ENCODE measurements around the gene BICDL1. TPM values are rescaled to one million over a fixed set of nuclear protein-coding genes. Genes with fewer than 3 reads are reported as not detected.

The BICDL1 gene
- total RNA-seq, 1 donor from 2014 or later, result 0.39 TPM

- no peak for DNase-seq (ENCODE audit: low spot score)
These were observed 109.9 kb downstream of the BICDL1 start for GRCh38 chr12:120098756-120099470.

GRCh38 chr12:120099738-120100137, 110.7 kb downstream of the BICDL1 start:
- no peak for DNase-seq (ENCODE audit: low spot score)

GRCh38 chr12:120100630-120101029, 111.6 kb downstream of the BICDL1 start:
- no peak for DNase-seq (ENCODE audit: low spot score)

- DNase-seq (ENCODE audit: low spot score), result no peak
These were observed 112.1 kb downstream of the BICDL1 start for GRCh38 chr12:120101182-120101581.

- DNase-seq (ENCODE audit: low spot score), result no peak
These were observed 112.6 kb downstream of the BICDL1 start for GRCh38 chr12:120101617-120102016.

GRCh38 chr12:120102189-120103043, 113.4 kb downstream of the BICDL1 start:
- DNase-seq (ENCODE audit: low spot score), result no peak

GRCh38 chr12:120103044-120103338, 114.0 kb downstream of the BICDL1 start:
- no peak for DNase-seq (ENCODE audit: low spot score)

GRCh38 chr12:120103371-120103770, 114.3 kb downstream of the BICDL1 start:
- DNase-seq (ENCODE audit: low spot score), result no peak

- DNase-seq (ENCODE audit: low spot score), result no peak
These were observed 117.1 kb downstream of the BICDL1 start for GRCh38 chr12:120106151-120106550.

GRCh38 chr12:120109570-120110267, 120.7 kb downstream of the BICDL1 start:
- no peak for DNase-seq (ENCODE audit: low spot score)

GRCh38 chr12:120110550-120111501, 121.8 kb downstream of the BICDL1 start:
- no peak for DNase-seq (ENCODE audit: low spot score)

GRCh38 chr12:120115066-120115465, 126.0 kb downstream of the BICDL1 start:
- DNase-seq (ENCODE audit: low spot score), result no peak

- DNase-seq (ENCODE audit: low spot score), result no peak
These were observed 126.8 kb downstream of the BICDL1 start for GRCh38 chr12:120115692-120116440.

- DNase-seq (ENCODE audit: low spot score), result no peak
These were observed 127.4 kb downstream of the BICDL1 start, which contains the start of gene RAB35 for GRCh38 chr12:120116441-120116791. Gene RAB35, minus strand, starts transcription at chr12:120116753. Its CDS starts 103 bp downstream, at chr12:120116650.

GRCh38 chr12:120116792-120117651, 128.0 kb downstream of the BICDL1 start:
- peak; percentile 98 for DNase-seq (ENCODE audit: low spot score)

GRCh38 chr12:120117961-120118320, 128.9 kb downstream of the BICDL1 start:
- no peak for DNase-seq (ENCODE audit: low spot score)

GRCh38 chr12:120118321-120119061, 129.5 kb downstream of the BICDL1 start:
- DNase-seq (ENCODE audit: low spot score), result no peak

- no peak for DNase-seq (ENCODE audit: low spot score)
These were observed 130.4 kb downstream of the BICDL1 start for GRCh38 chr12:120119271-120119973.

Measured in mesenteric fat pad (tissue), 1 donor.